HCT116 (cell line): ENCODE results near the gene ANKRD22. TPM values are rescaled to one million over a fixed set of nuclear protein-coding genes. Genes with fewer than 3 reads are reported as not detected.

Experiments used
- ATAC-seq: fragments of 200-7000 bp; cut with Tn5 transposase; 2 replicates; pipeline ENCODE4 v1.9.1; 2020; ENCODE audit warnings: mild to moderate bottlenecking, moderate library complexity
- BruUV-seq: library from RNA; stranded (reverse); fragments of 400-500 nt; replicated peaks from 2 replicates; lab custom pipeline; 2021; lab: Mats Ljungman, UMichigan
- CTCF ChIA-PET: fragments of 300-600 bp; sonication (Branson Sonifier 250); formaldehyde crosslinking; loops from one replicate; lab custom pipeline; 2021; ENCODE audit warnings: antibody characterized with exemption; lab: Charles Lee
- POLR2A ChIA-PET: fragments of 300-600, 350-600 bp; sonication (Branson Sonifier 250); formaldehyde crosslinking; loops from one replicate; lab custom pipeline; 2021; ENCODE audit warnings: antibody characterized with exemption; lab: Charles Lee
- RAD21 ChIA-PET, 2 experiments: fragments of 300-600 bp; sonication (Branson Sonifier 250); formaldehyde crosslinking; loops; one replicate each; lab custom pipeline; 2023; ENCODE audit warnings: low total read pairs in 2 of 2; ENCODE audit not compliant: uncharacterized antibody in 2 of 2, unreplicated experiment in 2 of 2, low non-redundant PET in 1 of 2; lab: Charles Lee
- DNase-seq: peaks from one replicate; pipeline ENCODE4 v3.0.0-alpha.2; 2010; ENCODE audit warnings: low read depth, low spot score
- H2AFZ ChIP-seq: fragments of 200-600 bp; shearing (Covaris generic), sonication (generic); 2 replicates; pipeline ENCODE4 v1.6.1; 2017; ENCODE audit warnings: low read depth, mixed run types, mixed read lengths, antibody characterized with exemption, low read length; ENCODE audit not compliant: poor library complexity, severe bottlenecking
- H3K27ac ChIP-seq: 2 replicates; pipeline ENCODE4 v1.5.1; 2012; ENCODE audit warnings: low read depth, low read length
- H3K27me3 ChIP-seq: fragments of 200-600 bp; sonication (generic); 2 replicates; pipeline ENCODE4 v1.6.1; 2016; ENCODE audit warnings: mixed run types, low read length, mixed read lengths; ENCODE audit not compliant: insufficient read depth
- H3K36me3 ChIP-seq, 2 experiments: fragments of 200-500 bp in 1 of 2; fragments of 200-600 bp in 1 of 2; sonication (Bioruptor generic) in 1 of 2; sonication (generic) in 1 of 2; 2 replicates each; pipeline versions ENCODE4 v1.5.1 to v1.6.1; 2014 to 2016; ENCODE audit warnings: low read length in 2 of 2, inconsistent platforms in 1 of 2, mixed read lengths in 1 of 2, mixed run types in 1 of 2; ENCODE audit not compliant: insufficient read depth in 2 of 2, control insufficient read depth in 1 of 2
- H3K4me1 ChIP-seq, 2 experiments: fragments of 200-600 bp in 1 of 2; sonication (generic) in 1 of 2; 2 replicates each; pipeline versions ENCODE4 v1.5.1 to v1.6.1; 2012 to 2017; ENCODE audit warnings: low read length in 2 of 2, inconsistent platforms in 1 of 2, mild to moderate bottlenecking in 1 of 2, mixed read lengths in 1 of 2, mixed run types in 1 of 2, moderate library complexity in 1 of 2; ENCODE audit not compliant: insufficient read depth in 2 of 2, control insufficient read depth in 1 of 2
- H3K4me2 ChIP-seq: fragments of 200-600 bp; sonication (generic); 2 replicates; pipeline ENCODE4 v1.6.1; 2017; ENCODE audit warnings: mixed run types, low read length, mixed read lengths
- H3K4me3 ChIP-seq, 2 experiments: fragments of 200-600 bp in 1 of 2; sonication (generic) in 1 of 2; replicated peaks in 1 of 2; 2 replicates each; pipeline ENCODE4 v1.5.1; 2011 to 2016; ENCODE audit warnings: low read length in 2 of 2, control low read depth in 1 of 2, low read depth in 1 of 2, mild to moderate bottlenecking in 1 of 2, mixed read lengths in 1 of 2, mixed run types in 1 of 2
- H3K79me2 ChIP-seq: fragments of 200-600 bp; sonication (generic); 2 replicates; pipeline ENCODE4 v1.6.1; 2017; ENCODE audit warnings: mild to moderate bottlenecking, mixed run types, low read length, moderate library complexity, mixed read lengths; ENCODE audit not compliant: insufficient read depth
- H3K9ac ChIP-seq: fragments of 200-600 bp; sonication (generic); 2 replicates; pipeline ENCODE4 v1.6.1; 2016; ENCODE audit warnings: low read length, mixed read lengths
- H3K9me2 ChIP-seq: fragments of 200-600 bp; sonication (generic), shearing (Covaris generic); 2 replicates; pipeline ENCODE4 v1.6.1; 2017; ENCODE audit warnings: mixed run types, mild to moderate bottlenecking, moderate library complexity; ENCODE audit not compliant: insufficient read depth
- H3K9me3 ChIP-seq, 2 experiments: fragments of 200-500 bp in 1 of 2; fragments of 200-600 bp in 1 of 2; sonication (Bioruptor generic) in 1 of 2; sonication (generic) in 1 of 2; 2 replicates each; pipeline ENCODE4 v1.6.1; 2014 to 2017; ENCODE audit warnings: low read length in 2 of 2, mixed read lengths in 2 of 2, inconsistent platforms in 1 of 2, low read depth in 1 of 2, mild to moderate bottlenecking in 1 of 2, mixed run types in 1 of 2, moderate library complexity in 1 of 2; ENCODE audit not compliant: control insufficient read depth in 1 of 2, insufficient read depth in 1 of 2
- H4K20me1 ChIP-seq: fragments of 200-600 bp; sonication (generic), shearing (Covaris generic); 2 replicates; pipeline ENCODE4 v1.6.1; 2017; ENCODE audit warnings: mixed run types, mild to moderate bottlenecking, moderate library complexity; ENCODE audit not compliant: insufficient read depth
- CBX3 ChIP-seq: IDR thresholded peaks from 2 replicates; pipeline ENCODE4 v1.6.1; 2012; ENCODE audit warnings: low read depth
- ELF1 ChIP-seq: IDR thresholded peaks from 2 replicates; pipeline ENCODE4 v1.6.1; 2012; ENCODE audit warnings: low read depth, borderline replicate concordance
- EZH2 ChIP-seq: fragments of 200-600 bp; sonication (generic); IDR thresholded peaks from 2 replicates; pipeline ENCODE4 v1.6.1; 2017; ENCODE audit warnings: antibody characterized with exemption, mixed run types
- EZH2phosphoT487 ChIP-seq: fragments of 200-600 bp; IDR thresholded peaks from 2 replicates; pipeline ENCODE4 v1.6.1; 2018; ENCODE audit warnings: antibody characterized with exemption, borderline replicate concordance
- FOSL1 ChIP-seq: IDR thresholded peaks from 2 replicates; pipeline ENCODE4 v1.6.1; 2012; ENCODE audit warnings: low read depth
- JUND ChIP-seq: IDR thresholded peaks from 2 replicates; pipeline ENCODE4 v1.6.1; 2012
- POLR2A ChIP-seq: IDR thresholded peaks from 2 replicates; pipeline ENCODE4 v1.7.0; 2011; ENCODE audit warnings: borderline replicate concordance; ENCODE audit not compliant: insufficient read depth, insufficient read length; ENCODE audit errors: extremely low read depth
- POLR2AphosphoS5 ChIP-seq: IDR thresholded peaks from 2 replicates; pipeline ENCODE4 v1.6.1; 2011; ENCODE audit warnings: mild to moderate bottlenecking, low read depth, low read length, moderate library complexity
- RAD21 ChIP-seq: IDR thresholded peaks from 2 replicates; pipeline ENCODE4 v1.6.1; 2012; ENCODE audit warnings: low read depth, mild to moderate bottlenecking
- SIN3A ChIP-seq: IDR thresholded peaks from 2 replicates; pipeline ENCODE4 v1.6.1; 2012; ENCODE audit warnings: low read depth
- SRF ChIP-seq: IDR thresholded peaks from 2 replicates; pipeline ENCODE4 v1.6.1; 2012; ENCODE audit warnings: low read depth
- TCF7L2 ChIP-seq: IDR thresholded peaks from 2 replicates; pipeline ENCODE4 v1.7.0; 2011; ENCODE audit warnings: borderline replicate concordance, inconsistent platforms; ENCODE audit not compliant: insufficient read depth, insufficient read length; ENCODE audit errors: extremely low read depth
- YY1 ChIP-seq: IDR thresholded peaks from 2 replicates; pipeline ENCODE4 v1.6.1; 2011; ENCODE audit warnings: low read length, low read depth, moderate library complexity, mild to moderate bottlenecking; ENCODE audit not compliant: insufficient replicate concordance; ENCODE audit errors: extremely low read depth
- ZFX ChIP-seq: fragments of 450-650 bp; IDR thresholded peaks from 2 replicates; pipeline ENCODE4 v1.6.1; 2017
- intact Hi-C: fragments of 100-400 bp; cut with micrococcal nuclease; formaldehyde crosslinking; loops from 2 replicates; pipeline ENCODE4 v1.10.0; 2022
- total RNA-seq: library from RNA; stranded (reverse); gene quantifications from one replicate; pipeline ENCODE4 v1.2.1, GENCODE V29; 2021; ENCODE audit not compliant: unreplicated experiment
- TF ChIP-seq, protein P1 (sequence below): IDR thresholded peaks from 2 replicates; pipeline ENCODE4 v1.6.1; 2012; ENCODE audit warnings: low read depth
- TF ChIP-seq, protein P2 (sequence below): IDR thresholded peaks from 2 replicates; pipeline ENCODE4 v1.6.1; 2011; ENCODE audit warnings: mild to moderate bottlenecking, low read length, moderate library complexity; ENCODE audit not compliant: insufficient replicate concordance; ENCODE audit errors: extremely low read depth
- TF ChIP-seq, protein P3 (sequence below): IDR thresholded peaks from 2 replicates; pipeline ENCODE4 v1.6.1; 2012

ANKRD22 gene
- total RNA-seq, 1 experiment from 2014 or later, result 2.3 TPM

DNA sequence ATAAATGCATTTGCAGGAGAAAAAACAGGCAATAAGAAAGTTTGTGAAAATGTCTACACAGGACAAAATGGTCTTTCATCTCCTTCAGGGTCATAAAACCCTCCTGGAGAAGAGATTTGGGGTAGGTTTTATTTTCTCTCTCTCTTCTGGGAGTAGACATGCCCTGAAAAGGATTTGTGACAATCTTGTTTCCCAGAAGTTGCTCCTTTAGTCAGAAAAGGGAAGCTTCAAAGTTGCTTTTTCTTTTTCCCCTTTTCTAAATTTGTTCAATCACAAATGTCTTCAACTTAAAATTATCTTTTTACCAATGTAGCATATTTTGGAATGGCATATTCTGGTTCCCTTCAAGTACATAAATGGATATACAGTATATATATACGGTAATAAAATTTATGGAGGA, 9.4 kb upstream of the ANKRD22 start:
- POLR2A ChIA-PET, result no interaction called here
- Histone ChIP-seq H3K9me3 (no peaks in the 10 kb centered on the region), H4K20me1 (no peaks in the 10 kb centered on the region), H2AFZ (no peak overlapping the region), H3K79me2 (no peaks in the 10 kb centered on the region), H3K9me2 (peaks cover 3% of the 10 kb centered on the region; the same call in 1 of the 2 replicates), H3K27me3 (no peaks in the 10 kb centered on the region), H3K4me2 (no peak overlapping the region), H3K36me3 (no peaks in the 10 kb centered on the region), H3K4me3 (no peak overlapping the region), H3K27ac (no peak overlapping the region), H3K9ac (no peak overlapping the region), H3K4me1 (peaks cover 0 to 3% of the 10 kb centered on the region in 2 experiments; a peak in 1 of 4 replicates)
- CTCF ChIA-PET, result no interaction called here
- TF ChIP-seq, protein P1, sequence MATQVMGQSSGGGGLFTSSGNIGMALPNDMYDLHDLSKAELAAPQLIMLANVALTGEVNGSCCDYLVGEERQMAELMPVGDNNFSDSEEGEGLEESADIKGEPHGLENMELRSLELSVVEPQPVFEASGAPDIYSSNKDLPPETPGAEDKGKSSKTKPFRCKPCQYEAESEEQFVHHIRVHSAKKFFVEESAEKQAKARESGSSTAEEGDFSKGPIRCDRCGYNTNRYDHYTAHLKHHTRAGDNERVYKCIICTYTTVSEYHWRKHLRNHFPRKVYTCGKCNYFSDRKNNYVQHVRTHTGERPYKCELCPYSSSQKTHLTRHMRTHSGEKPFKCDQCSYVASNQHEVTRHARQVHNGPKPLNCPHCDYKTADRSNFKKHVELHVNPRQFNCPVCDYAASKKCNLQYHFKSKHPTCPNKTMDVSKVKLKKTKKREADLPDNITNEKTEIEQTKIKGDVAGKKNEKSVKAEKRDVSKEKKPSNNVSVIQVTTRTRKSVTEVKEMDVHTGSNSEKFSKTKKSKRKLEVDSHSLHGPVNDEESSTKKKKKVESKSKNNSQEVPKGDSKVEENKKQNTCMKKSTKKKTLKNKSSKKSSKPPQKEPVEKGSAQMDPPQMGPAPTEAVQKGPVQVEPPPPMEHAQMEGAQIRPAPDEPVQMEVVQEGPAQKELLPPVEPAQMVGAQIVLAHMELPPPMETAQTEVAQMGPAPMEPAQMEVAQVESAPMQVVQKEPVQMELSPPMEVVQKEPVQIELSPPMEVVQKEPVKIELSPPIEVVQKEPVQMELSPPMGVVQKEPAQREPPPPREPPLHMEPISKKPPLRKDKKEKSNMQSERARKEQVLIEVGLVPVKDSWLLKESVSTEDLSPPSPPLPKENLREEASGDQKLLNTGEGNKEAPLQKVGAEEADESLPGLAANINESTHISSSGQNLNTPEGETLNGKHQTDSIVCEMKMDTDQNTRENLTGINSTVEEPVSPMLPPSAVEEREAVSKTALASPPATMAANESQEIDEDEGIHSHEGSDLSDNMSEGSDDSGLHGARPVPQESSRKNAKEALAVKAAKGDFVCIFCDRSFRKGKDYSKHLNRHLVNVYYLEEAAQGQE, result no peak
- TF ChIP-seq RAD21 (no peak), CBX3 (no peak), FOSL1 (no peak), ELF1 (no peak), POLR2A (no peak), EZH2phosphoT487 (no peak), YY1 (no peak), JUND (no peak), SIN3A (no peak), TCF7L2 (no peak), POLR2AphosphoS5 (no peak), EZH2 (no peak), ZFX (no peak), SRF (no peak)
- TF ChIP-seq, protein P2, sequence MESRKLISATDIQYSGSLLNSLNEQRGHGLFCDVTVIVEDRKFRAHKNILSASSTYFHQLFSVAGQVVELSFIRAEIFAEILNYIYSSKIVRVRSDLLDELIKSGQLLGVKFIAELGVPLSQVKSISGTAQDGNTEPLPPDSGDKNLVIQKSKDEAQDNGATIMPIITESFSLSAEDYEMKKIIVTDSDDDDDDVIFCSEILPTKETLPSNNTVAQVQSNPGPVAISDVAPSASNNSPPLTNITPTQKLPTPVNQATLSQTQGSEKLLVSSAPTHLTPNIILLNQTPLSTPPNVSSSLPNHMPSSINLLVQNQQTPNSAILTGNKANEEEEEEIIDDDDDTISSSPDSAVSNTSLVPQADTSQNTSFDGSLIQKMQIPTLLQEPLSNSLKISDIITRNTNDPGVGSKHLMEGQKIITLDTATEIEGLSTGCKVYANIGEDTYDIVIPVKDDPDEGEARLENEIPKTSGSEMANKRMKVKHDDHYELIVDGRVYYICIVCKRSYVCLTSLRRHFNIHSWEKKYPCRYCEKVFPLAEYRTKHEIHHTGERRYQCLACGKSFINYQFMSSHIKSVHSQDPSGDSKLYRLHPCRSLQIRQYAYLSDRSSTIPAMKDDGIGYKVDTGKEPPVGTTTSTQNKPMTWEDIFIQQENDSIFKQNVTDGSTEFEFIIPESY, result no peak
- TF ChIP-seq, protein P3, sequence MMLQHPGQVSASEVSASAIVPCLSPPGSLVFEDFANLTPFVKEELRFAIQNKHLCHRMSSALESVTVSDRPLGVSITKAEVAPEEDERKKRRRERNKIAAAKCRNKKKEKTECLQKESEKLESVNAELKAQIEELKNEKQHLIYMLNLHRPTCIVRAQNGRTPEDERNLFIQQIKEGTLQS, result no peak
- DNase-seq (no peak), ATAC-seq (no peak)
- intact Hi-C loops, result no loop called here
- no TSS peak for BruUV-seq
- RAD21 ChIA-PET, result no interaction called here
